Spleen (tissue), 7 donors: ENCODE data around the gene LRRTM4.

Experiments
- POLR2A ChIP-seq, 3 donors: fragments of 450-650 bp; IDR thresholded peaks; one replicate each; pipeline ENCODE4 v1.5.1; 2017; ENCODE audit warnings: antibody characterized with exemption in 3 of 3, mild to moderate bottlenecking in 1 of 3
- TF ChIP-seq, protein P1 (sequence below), 11 experiments: fragments of 200-600 bp in 7 of 11; fragments of 450-650 bp in 4 of 11; sonication (generic) in 4 of 11; IDR thresholded peaks in 8 of 11; conservative IDR thresholded peaks in 3 of 11; 1 replicate in 7 of 11; 2 replicates in 4 of 11; pipeline versions ENCODE4 v1.4.0 to v1.8.0; 2016 to 2021; ENCODE audit warnings: antibody characterized with exemption in 11 of 11, inconsistent platforms in 4 of 11, mild to moderate bottlenecking in 1 of 11
- donor health status: DM: no; HTN: no; CAD: no; lungs with moderate emphysema.
- donor health status: DM: no; HTN: no; CAD: no.
- donor health status: DM: no; HTN: no; CAD: no.

DNA sequence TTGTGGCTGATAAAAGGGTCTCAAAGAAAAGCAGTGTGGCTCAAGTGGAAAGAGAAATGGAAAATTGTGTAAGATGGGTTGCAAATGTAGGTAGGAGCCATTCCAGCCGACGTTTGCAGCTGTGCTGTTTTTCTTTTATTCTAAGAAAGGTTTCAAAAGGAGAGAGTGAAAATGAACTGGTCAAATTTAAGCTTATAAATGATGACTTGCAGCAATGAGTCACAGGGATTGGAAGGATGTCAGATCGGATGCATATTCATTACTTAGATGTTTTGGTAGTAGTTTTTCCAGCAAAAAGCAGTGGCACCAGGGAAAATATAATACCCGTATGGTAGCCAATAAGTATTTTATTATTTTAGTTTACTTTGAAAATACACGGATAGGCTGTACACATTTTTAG lies 79.1 kb downstream of the LRRTM4 start:
- TF ChIP-seq, protein P1, sequence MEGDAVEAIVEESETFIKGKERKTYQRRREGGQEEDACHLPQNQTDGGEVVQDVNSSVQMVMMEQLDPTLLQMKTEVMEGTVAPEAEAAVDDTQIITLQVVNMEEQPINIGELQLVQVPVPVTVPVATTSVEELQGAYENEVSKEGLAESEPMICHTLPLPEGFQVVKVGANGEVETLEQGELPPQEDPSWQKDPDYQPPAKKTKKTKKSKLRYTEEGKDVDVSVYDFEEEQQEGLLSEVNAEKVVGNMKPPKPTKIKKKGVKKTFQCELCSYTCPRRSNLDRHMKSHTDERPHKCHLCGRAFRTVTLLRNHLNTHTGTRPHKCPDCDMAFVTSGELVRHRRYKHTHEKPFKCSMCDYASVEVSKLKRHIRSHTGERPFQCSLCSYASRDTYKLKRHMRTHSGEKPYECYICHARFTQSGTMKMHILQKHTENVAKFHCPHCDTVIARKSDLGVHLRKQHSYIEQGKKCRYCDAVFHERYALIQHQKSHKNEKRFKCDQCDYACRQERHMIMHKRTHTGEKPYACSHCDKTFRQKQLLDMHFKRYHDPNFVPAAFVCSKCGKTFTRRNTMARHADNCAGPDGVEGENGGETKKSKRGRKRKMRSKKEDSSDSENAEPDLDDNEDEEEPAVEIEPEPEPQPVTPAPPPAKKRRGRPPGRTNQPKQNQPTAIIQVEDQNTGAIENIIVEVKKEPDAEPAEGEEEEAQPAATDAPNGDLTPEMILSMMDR (IDR thresholded peaks at IDR 0.05 in 8 of 11, conservative IDR thresholded peaks at IDR 0.05 in 3 of 11): no peak
- TF ChIP-seq POLR2A (IDR thresholded peaks at IDR 0.05): no peak
